Measurements from ENCODE around the gene CRTC2.
"Not testable (repeated sequence)": the region's sequence is repeated elsewhere in the genome, so short reads cannot be mapped to it uniquely, and the experiment has no call there.

CRTC2 gene

DNA sequence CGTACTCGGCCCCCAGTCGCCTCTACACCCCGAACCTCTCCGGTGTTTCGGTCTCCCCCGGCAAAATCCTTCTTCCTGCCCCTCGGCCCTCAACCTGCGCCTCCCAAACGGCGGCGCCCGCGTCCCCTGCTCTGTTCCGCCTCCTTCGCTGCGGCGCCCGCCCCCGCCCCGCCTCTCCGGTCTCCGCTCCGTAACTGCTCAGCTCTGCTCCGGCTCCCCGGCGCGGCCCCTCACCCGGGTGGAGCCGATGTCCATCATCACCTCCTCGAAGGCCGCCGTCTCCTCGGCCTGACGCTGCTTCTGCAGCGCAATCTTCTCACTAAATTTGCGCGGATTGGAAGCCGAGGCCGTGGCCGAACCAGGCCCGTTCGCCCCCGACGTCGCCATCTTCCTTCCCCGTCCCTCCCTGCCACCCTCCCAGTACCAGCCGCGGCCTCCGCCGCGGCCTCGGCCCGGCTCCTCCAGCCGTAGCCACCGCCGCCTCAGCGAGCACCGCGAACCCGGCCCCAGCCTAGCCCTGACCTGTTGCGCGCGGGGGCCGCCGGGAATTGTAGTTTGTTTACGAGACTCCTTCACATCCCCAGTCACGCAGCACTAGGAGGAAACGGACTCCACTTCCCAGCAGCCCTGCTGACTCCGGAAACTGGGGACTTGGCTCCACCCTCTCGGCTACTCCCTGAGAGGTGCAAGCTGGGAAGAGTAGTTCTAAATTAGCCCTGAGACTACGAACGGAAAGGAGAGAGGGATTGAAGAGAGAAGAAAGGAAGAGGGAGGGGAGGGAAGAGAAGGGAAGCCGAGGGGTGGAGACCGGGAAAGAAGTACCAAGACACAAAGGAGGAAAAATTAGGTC is at the start of gene CRTC2:
Gene CRTC2, minus strand, starts transcription at position 502 of the 850 bp plus-strand sequence. Its CDS starts 115 bp downstream, at position 387.
- DNase-seq (ENCODE audit: low read depth), result peak; percentile 95

DNA sequence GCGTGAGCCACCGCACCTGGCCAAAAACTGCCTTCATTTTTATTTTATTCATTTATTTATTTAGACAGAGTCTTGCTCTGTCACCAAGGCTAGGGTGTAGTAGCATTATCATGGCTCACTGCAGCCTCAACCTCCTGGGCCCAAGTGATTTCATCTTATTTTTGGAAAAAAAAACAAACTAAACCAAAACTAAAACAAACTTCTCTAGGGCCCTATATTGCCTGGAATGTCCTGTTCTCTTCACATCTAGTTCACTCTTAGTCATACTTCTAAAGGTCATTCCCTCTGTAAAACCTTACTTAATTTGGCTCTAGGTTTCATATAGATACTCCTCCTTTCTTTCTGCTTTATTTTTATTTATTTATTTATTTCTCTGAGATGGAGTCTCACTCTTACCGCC is 47.7 kb upstream of the CRTC2 start:
- DNase-seq (ENCODE audit: low read depth), result no peak

- no peak for DNase-seq (ENCODE audit: low read depth)
Measured at GRCh38 chr1:154000420-154000819, 42.0 kb upstream of the CRTC2 start.

- not testable (repeated sequence) for DNase-seq (ENCODE audit: low read depth)
Measured at GRCh38 chr1:153996882-153997281, 38.5 kb upstream of the CRTC2 start.

DNA sequence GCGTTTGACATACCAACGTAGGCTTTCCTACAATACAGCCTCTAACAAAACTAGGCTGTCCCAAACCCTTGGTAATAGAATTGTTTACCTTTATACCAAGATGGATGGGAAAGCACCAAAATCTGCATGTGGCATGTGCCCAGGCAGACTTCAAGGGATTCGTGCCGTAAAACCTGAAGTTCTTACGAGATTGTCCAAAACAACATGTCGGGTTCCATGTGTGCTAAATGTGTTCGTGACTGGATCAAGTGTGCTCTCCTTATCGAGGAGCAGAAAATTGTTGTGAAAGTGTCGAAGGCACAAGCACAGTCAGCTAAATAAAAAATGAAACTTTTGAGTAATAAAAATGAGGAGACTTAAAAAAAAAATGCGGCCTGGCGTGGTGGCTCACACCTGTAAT is 37.2 kb upstream of the CRTC2 start:
- no peak for DNase-seq (ENCODE audit: low read depth)

GRCh38 chr1:153995202-153995601 is 36.8 kb upstream of the CRTC2 start:
- DNase-seq (ENCODE audit: low read depth), result no peak

GRCh38 chr1:153991806-153992205 is 33.4 kb upstream of the CRTC2 start:
- no peak for DNase-seq (ENCODE audit: low read depth)

DNA sequence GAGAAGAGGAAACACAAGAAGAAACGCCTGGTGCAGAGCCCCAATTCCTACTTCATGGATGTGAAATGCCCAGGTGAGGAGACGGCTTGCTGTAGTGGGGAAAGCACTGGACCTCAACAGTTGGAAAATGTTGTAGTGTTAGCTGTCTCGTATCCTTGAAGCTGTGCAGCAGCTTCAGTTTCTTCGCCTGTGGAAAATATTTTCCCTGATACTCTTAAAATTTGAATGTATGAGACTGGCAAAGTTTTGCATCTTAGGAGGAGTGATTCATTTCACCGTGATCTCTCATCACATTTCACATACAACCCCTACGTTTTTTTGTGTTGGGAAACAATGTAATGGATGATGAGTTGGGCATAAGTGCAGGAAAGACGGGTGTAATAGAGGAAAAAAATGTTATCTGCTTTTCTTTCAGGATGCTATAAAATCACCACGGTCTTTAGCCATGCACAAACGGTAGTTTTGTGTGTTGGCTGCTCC is 32.8 kb upstream of the CRTC2 start:
- DNase-seq (ENCODE audit: low read depth), result no peak

- peak; percentile 84 for DNase-seq (ENCODE audit: low read depth)
Measured at GRCh38 chr1:153990468-153991150, 32.2 kb upstream of the CRTC2 start, which contains the start of gene RPS27. TSS of gene RPS27 (plus strand) at chr1:153990762. CDS start at chr1:153990797, 35 bp downstream.

GRCh38 chr1:153987621-153988020 is 29.2 kb upstream of the CRTC2 start:
- no peak for DNase-seq (ENCODE audit: low read depth)

DNA sequence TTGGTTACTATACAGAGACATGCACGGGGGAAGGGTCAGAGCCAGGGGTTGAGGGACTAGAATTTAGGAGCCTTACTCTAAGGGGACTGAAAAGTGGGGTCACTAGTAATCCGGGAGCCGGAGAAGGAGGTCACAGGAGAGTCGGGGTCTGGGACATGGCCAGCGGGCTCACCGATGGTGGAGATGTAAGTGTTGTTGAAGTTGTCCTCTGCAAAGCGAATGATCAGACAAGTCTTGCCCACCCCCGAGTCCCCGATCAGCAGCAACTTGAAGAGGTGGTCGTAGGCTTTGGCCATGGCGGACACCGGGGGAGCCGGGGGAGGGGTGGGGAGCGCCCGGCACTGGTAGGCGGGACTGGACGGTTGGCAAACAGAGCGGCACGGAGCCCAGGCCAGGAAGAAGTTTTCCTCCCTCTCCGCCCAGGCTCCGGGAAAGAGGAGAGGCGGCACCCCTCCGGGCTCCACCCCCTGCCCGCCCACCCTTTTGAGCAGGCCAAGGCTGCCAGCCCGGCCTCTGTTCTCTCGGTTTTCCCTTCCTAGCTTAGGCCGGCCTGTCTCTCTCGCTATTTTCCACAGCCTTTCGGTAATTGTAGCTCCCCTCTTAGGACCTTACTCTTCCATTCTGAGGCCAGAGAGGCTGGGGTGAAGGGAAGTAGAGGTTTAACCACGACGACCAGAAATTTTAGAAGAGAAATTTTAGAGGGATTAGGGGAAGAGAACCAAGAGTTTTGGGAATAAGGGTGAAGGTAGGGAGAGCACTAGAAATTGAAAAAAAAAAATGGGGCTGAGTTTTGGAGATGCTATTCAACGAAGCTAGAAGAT is 27.7 kb upstream of the CRTC2 start, which contains the start of gene RAB13:
Gene RAB13, minus strand, starts transcription at position 399 of the 821 bp plus-strand sequence. Its CDS starts 103 bp downstream, at position 296.
- no peak for DNase-seq (ENCODE audit: low read depth)

DNA sequence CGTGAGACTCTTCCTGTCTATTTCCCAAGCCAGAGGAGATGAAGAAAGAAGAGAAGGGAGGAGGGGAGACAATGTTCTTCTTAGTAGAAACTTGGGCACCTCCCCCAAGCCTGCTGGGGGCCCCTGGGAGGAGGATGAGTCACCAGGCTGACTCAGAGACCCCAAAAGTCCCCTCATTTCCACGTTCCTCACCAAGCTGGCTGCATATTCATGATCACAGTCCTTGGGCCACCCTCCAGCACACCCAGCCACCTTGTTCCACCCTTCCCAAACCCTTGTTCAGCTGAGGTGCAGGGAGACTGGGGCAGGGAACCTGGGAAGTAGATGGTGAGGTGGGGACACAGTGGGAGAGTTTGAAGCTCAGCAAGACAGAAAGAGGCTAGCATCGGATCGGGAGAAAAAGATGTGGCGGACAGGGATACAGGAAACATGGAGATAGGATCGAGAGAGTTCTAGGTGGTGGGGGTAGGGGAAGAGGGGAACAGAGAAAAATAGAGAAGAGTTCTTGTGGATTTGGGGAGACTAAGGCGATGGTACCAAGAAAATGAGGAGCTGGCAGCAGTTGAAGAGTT is 27.0 kb upstream of the CRTC2 start:
- DNase-seq (ENCODE audit: low read depth), result peak; percentile 58

- DNase-seq (ENCODE audit: low read depth), result no peak
Measured at GRCh38 chr1:153984123-153984894, 25.9 kb upstream of the CRTC2 start.

GRCh38 chr1:153981735-153982134 is 23.3 kb upstream of the CRTC2 start:
- DNase-seq (ENCODE audit: low read depth), result not testable (repeated sequence)

DNA sequence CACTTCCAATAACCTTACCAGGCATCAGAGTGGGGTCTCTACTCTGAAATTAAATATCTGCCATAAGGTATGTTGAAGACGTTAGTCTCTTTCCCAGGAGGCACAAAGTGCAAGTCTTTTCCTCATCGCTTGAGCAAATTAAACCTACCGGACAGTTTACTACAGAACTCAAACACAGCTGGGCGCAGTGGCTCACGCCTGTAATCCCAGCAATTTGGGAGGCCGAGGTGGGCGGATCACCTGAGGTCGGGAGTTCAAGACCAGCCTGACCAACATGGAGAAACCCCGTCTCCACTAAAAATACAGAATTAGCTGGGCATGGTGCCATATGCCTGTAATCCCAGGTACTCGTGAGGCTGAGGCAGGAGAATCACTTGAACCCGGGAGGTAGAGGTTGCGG is 20.7 kb upstream of the CRTC2 start:
- DNase-seq (ENCODE audit: low read depth), result not testable (repeated sequence)

DNA sequence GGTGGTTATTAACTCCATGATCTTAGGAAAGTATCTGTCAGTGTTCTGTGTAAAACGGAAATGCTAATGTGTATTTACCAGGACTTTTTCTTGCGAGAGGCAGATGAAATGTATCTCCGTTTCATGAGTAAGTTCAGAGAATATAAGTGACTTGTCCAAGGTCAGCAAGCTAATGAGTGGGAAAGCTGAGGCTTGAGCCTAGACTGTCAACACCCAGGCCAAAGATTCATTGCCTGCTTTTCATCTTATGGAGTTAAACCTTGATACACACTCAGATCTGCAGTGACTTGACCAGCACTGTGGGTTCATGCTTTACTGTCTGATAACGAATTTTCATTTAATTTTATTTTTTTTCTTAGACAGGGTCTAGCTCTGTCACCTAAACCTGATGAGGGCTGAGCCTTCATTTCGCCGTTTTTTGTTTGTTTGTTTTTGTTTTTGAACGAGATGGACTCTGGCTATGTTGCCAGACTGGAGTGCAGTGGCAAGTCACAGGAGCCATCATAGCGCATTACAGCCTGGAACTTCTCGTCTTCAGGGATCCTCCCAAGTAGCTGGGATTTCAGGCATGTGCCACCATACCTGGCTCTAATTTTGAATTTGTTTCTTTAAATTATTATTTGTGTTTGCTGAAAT is 20.0 kb upstream of the CRTC2 start:
- no peak for DNase-seq (ENCODE audit: low read depth)

GRCh38 chr1:153977250-153978240 is 19.1 kb upstream of the CRTC2 start, which contains the start of gene JTB:
TSS of gene JTB (minus strand) at chr1:153977674. CDS start at chr1:153977252, 422 bp downstream.
- DNase-seq (ENCODE audit: low read depth), result peak; percentile 81

GRCh38 chr1:153976819-153977249 is 18.4 kb upstream of the CRTC2 start:
- DNase-seq (ENCODE audit: low read depth), result no peak

- no peak for DNase-seq (ENCODE audit: low read depth)
Measured at GRCh38 chr1:153973525-153973924, 15.1 kb upstream of the CRTC2 start.

All from activated T-cell treated with anti-CD3 and anti-CD28 coated beads for 24 hours (primary cell).